SH-SY5Y (cell line): Measurements from ENCODE around the gene RDH16.

Experiments
- GATA2 ChIP-seq: IDR thresholded peaks from 2 replicates; pipeline ENCODE4 v1.6.1; 2011; ENCODE audit warnings: mild to moderate bottlenecking, low read depth, low read length
- GATA3 ChIP-seq: IDR thresholded peaks from 2 replicates; pipeline ENCODE4 v1.6.1; 2011; ENCODE audit warnings: low read depth, mild to moderate bottlenecking, low read length, moderate library complexity

The RDH16 gene

GRCh38 chr12:56993346-56993745, 35.9 kb upstream of the RDH16 start:
- TF ChIP-seq GATA2: no peak
- TF ChIP-seq GATA3: no peak

GRCh38 chr12:56991319-56992246, 34.2 kb upstream of the RDH16 start:
- TF ChIP-seq GATA2 (no peak), GATA3 (no peak)

- no peak for TF ChIP-seq GATA2
- TF ChIP-seq GATA3: no peak
Measured at GRCh38 chr12:56990648-56991318, 33.4 kb upstream of the RDH16 start.

- TF ChIP-seq GATA2 (no peak), GATA3 (no peak)
Measured at GRCh38 chr12:56989861-56990610, 32.6 kb upstream of the RDH16 start.

GRCh38 chr12:56988207-56988739, 30.9 kb upstream of the RDH16 start:
- no peak for TF ChIP-seq GATA3

- TF ChIP-seq GATA3 (no peak), GATA2 (no peak)
Measured at GRCh38 chr12:56987551-56988053, 30.2 kb upstream of the RDH16 start.

- TF ChIP-seq GATA3: no peak
- TF ChIP-seq GATA2: no peak
Measured at GRCh38 chr12:56987011-56987410, 29.6 kb upstream of the RDH16 start.

GRCh38 chr12:56983386-56983785, 26.0 kb upstream of the RDH16 start:
- no peak for TF ChIP-seq GATA3
- TF ChIP-seq GATA2: no peak

GRCh38 chr12:56980941-56981530, 23.6 kb upstream of the RDH16 start:
- TF ChIP-seq GATA2 (no peak), GATA3 (no peak)

- no peak for TF ChIP-seq GATA3
- TF ChIP-seq GATA2: no peak
Measured at GRCh38 chr12:56980268-56980667, 22.9 kb upstream of the RDH16 start.

- TF ChIP-seq GATA3 (no peak), GATA2 (no peak)
Measured at GRCh38 chr12:56979628-56980027, 22.2 kb upstream of the RDH16 start.

GRCh38 chr12:56978397-56979138, 21.2 kb upstream of the RDH16 start:
- TF ChIP-seq GATA2 (no peak), GATA3 (no peak)

- no peak for TF ChIP-seq GATA3
- TF ChIP-seq GATA2: no peak
Measured at GRCh38 chr12:56958422-56958821, 1.0 kb upstream of the RDH16 start.
